ENCODE measurements around the gene BAZ1B. TPM values are rescaled to one million over a fixed set of nuclear protein-coding genes. Genes with fewer than 3 reads are reported as not detected.

BAZ1B gene
- total and polyA plus RNA-seq, 8 donors: 8.9 to 210 (median 46.5) TPM

- WGBS, 5 donors: 40 to 51% (median 45%) methylated on average over 7 of the region's 7 CpGs
- H3K27ac ChIP-seq: peak overlapping the region in 1 of 5 donors; percentile 23
- DNase-seq: no peak
- no peaks in the 10 kb centered on the region for H3K9me3 ChIP-seq
- intact Hi-C loops (cut with DNase I; ENCODE audit: low total_unique reads): no loop called here
- TF ChIP-seq EP300 (IDR thresholded peaks at IDR 0.05): no peak
- no peak for TF ChIP-seq POLR2AphosphoS5 (IDR thresholded peaks at IDR 0.05)
- no peak for TF ChIP-seq CTCF (IDR thresholded peaks at IDR 0.05)
- TF ChIP-seq POLR2A (IDR thresholded peaks at IDR 0.05): no peak
- peak overlapping the region; percentile 17 to 45 (median 30) for H3K4me3 ChIP-seq
- peaks cover 7 to 22% (median 20%) of the 10 kb centered on the region in 4 donors for H3K36me3 ChIP-seq
- peaks cover 0 to 16% (median 10%) of the 10 kb centered on the region in 4 donors for H3K4me1 ChIP-seq
- no peaks in the 10 kb centered on the region for H3K27me3 ChIP-seq
Measured at GRCh38 chr7:73565675-73566340, 43.7 kb upstream of the BAZ1B start.

GRCh38 chr7:73560109-73560835 is 38.2 kb upstream of the BAZ1B start:
- TF ChIP-seq EP300 (IDR thresholded peaks at IDR 0.05) (no peak), POLR2AphosphoS5 (IDR thresholded peaks at IDR 0.05) (no peak), CTCF (IDR thresholded peaks at IDR 0.05) (no peak)
- DNase-seq: peak in 1 of 2 donors; percentile 26

GRCh38 chr7:73557397-73558257 is 35.5 kb upstream of the BAZ1B start, which contains the start of gene BCL7B:
TSS of gene BCL7B (minus strand) at chr7:73557690. CDS start at chr7:73557578, 112 bp downstream.
- no peaks in the 10 kb centered on the region for H3K27me3 ChIP-seq
- H3K4me1 ChIP-seq: peaks cover 17 to 52% (median 33%) of the 10 kb centered on the region in 4 donors
- TF ChIP-seq POLR2AphosphoS5 (IDR thresholded peaks at IDR 0.05) (peak in 2 of 3 donors; percentile 12 to 67), CTCF (IDR thresholded peaks at IDR 0.05) (no peak)
- intact Hi-C loops (cut with DNase I; ENCODE audit: low total_unique reads): no loop called here
- H3K4me3 ChIP-seq: peak within 1 kb of the TSS; percentile 81 to 93 (median 84)
- no peaks in the 10 kb centered on the region for H3K9me3 ChIP-seq
- 4 to 32% (median 6%) methylated on average over 9 to 83 of the region's 83 CpGs for WGBS, 5 donors
- H3K27ac ChIP-seq: peak within 1 kb of the TSS; percentile 99 to 100 (median 99)
- DNase-seq: peak; percentile 78 to 92
- H3K36me3 ChIP-seq: peaks cover 0 to 25% (median 17%) of the 10 kb centered on the region in 4 donors

More at GRCh38 chr7:73560109-73560835, 38.2 kb upstream of the BAZ1B start:
- 49 to 57% (median 53%) methylated on average over 10 to 11 of the region's 11 CpGs for WGBS, 5 donors
- peak overlapping the region in 1 of 5 donors; percentile 29 for H3K27ac ChIP-seq
- intact Hi-C loops (cut with DNase I; ENCODE audit: low total_unique reads): no loop called here
- H3K9me3 ChIP-seq: no peaks in the 10 kb centered on the region
- H3K36me3 ChIP-seq: no peaks in the 10 kb centered on the region
- H3K4me3 ChIP-seq: no peak overlapping the region
- no peaks in the 10 kb centered on the region for H3K27me3 ChIP-seq
- H3K4me1 ChIP-seq: peaks cover 12 to 28% (median 19%) of the 10 kb centered on the region in 4 donors

GRCh38 chr7:73557108-73557396 is 35.0 kb upstream of the BAZ1B start:
- H3K9me3 ChIP-seq: no peaks in the 10 kb centered on the region
- peaks cover 17 to 52% (median 35%) of the 10 kb centered on the region in 4 donors for H3K4me1 ChIP-seq
- no peaks in the 10 kb centered on the region for H3K27me3 ChIP-seq
- TF ChIP-seq CTCF (IDR thresholded peaks at IDR 0.05) (no peak), POLR2AphosphoS5 (IDR thresholded peaks at IDR 0.05) (peak in 1 of 3 donors; percentile 78)
- DNase-seq: peak; percentile 96 to 98
- peak overlapping the region; percentile 81 to 93 (median 84) for H3K4me3 ChIP-seq
- 0 to 1% (median 1%) methylated on average over 11 to 36 of the region's 36 CpGs; no CpG with 5 or more reads in 2 of the 5 donors for WGBS, 5 donors
- intact Hi-C loops (cut with DNase I; ENCODE audit: low total_unique reads): no loop called here
- H3K27ac ChIP-seq: peak overlapping the region; percentile 99 to 100 (median 99)
- peaks cover 5 to 31% (median 23%) of the 10 kb centered on the region in 4 donors for H3K36me3 ChIP-seq

Data from stomach (tissue), 9 donors.